ENCODE data around the gene FLAD1.

FLAD1 gene

DNA sequence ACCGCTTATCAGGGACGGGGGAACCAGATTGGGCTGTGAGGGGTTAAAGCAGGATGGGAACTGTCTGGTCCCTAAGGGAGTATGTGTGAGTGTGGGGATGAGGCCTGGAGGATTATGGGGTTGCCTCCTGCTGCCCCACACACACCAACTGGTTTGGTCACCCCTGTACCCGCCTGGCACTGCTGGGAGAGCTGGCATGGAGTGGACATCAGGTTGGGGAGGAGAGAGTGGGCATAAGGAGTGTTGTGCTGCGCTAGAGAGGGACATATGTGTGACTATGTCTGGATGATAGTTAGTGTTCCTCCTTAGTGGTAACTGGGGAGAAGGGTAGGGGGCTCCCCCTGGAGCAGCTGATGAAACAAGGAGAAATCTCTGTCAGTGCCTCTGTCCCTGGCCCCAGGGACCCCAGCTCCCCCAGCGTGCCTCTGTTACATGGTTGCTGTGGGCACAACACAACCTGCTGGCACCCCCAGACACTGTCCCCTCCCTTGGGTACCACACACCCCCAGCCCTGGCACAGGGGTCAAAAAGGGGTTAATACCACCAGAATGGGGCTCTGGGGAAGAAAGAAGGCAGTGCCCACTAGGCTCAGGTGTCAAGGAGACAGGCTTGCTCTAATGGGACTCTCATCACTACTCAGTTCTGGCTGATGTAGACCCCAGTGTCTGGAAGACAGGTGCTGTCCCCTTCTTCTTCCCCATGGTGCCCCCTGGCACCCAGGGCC, 21.4 kb downstream of the FLAD1 start:
- DNase-seq (ENCODE audit: low spot score): no peak

DNA sequence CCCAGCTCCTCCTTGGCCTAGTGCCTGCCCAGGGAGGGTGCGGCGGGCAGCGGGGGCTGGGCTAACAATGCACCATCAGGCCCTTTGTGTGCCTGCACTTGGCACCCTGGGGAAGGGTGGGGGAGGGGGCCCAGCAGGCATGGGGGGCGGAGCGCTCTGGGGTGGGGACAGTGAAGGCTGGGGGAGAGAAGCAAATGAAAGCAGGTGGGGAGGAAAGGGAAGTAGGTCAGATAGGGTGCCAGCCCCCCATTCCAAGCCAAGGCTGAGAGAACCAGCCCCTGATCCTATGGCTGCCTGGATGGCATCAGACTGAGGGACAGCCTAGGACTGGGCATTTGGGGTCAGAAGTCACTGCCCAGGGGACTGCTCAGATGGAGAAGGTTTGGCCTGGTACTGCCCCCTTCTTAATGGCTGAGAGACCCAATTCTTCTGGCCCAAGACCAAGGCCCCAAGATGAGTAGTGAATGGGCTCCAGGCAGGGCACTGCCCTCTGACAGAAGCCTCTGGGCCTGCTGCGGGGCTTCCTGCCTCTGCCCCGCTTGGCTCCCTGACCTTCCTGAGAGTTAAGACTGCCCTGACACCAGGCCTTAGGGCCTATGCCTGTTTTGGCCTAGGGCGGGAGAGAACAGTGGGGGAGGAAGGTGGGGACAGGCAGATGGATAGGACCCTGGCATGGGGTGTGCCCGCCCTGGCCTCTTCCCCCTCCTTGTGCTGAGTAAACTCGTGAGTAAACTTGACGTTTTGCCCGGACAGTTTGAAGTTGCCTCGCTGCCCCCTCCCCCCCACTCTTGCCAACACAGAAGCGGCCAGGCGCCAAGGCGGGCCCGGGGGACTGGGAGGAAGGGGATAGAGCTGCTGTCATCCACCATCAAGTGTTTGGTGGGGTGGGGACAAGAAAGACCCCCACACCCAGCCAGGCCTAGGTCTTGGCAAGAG, 22.2 kb downstream of the FLAD1 start:
- peak; percentile 84 for DNase-seq (ENCODE audit: low spot score)

DNA sequence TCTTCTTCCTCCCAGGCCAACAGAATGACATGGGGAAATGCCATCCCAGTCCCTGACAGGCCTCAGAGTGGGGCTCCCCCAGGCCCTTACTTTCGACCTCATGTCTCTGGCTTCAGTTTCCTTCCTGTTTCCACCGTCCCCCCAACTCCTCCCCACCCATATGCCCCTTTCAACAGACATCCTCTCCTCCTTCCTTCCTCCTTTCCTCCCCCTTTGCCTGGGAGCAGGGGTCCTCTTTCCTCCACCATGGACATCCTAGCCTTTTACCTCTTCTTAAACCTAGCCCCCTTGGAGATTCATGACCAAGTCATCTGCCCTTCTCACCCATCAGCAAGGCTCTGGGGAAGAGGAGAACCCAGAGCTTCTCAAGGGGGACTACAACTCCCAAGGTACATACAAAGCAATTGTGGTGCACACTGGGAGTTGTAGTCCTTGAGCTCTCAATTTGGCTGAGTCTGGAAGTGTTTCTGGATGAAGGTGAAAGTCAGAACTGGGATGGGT, 23.5 kb downstream of the FLAD1 start:
- DNase-seq (ENCODE audit: low spot score): peak; percentile 66

DNA sequence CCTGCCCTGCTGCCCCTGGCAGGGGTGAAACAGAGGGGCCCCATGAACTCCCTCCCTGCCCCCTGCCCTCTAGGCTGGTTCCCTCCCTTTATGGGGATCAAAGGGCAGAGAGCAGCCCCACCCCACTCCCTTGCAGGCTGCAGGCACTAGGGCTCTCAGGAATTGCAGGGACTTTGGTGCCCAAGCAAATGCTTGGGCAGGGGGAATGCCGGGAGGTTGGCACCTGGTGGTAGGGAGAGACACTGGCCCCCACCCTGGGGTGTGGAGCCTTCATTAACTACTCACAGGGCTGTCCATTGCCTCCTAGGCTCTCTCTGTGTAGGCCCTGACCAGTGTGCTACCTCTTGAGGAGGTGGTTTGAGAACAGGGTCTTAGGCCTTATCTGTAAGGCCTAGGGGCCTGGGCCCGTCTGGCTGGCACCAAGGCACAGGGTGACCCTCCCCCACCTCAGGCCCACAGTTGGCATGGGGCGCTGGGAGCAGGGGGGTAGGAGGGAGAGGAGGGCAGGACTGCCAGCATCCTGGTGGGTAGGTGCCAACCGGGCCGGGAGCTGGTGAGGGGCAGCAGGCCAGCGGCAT, 24.2 kb downstream of the FLAD1 start:
- no peak for DNase-seq (ENCODE audit: low spot score)

DNA sequence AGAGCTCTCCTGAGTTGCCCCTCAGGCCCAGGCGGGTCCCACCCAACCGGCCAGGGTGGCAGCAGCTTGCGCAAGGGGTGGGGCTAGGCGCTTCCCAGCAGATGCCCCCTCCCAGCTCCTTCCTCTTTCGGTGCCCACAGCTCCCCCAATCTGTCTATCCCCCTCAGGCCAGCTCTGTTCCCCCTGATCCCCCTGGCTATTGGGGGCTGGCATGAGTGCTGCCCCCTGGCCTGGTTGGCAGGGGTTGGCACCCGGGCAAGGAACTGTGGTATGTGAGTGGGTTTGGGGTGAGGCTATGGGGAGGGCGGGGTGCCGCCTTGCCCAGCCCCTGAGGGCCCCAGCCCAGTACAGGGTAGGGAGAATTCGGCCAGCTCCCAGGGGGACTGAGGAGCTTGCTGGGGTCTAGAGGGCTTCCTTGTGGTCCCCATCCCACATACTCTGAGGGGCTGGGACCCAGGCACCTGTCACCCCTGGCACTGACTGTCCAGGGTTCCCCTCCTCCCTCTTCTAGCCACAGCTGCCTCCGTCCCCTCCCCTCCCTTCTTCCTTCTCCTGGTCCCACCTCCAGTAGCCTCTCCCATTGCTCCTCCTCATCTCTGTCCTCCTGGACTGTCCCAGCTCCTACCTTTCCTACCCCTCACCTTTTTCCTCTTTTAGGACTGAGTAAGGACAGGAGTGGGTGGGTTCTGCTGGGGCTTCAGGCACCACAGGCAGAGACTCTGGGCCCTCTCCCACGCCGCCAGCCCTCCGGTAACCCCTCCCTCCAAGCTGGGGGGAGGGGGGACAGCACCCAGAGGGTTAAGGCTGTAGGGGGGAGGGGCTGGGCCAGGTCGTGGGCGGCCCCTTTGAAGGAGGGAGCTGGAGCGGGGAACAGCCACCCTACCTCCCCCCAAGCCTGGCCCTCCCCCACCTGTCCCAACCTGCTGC, 25.1 kb downstream of the FLAD1 start:
- DNase-seq (ENCODE audit: low spot score): no peak

DNA sequence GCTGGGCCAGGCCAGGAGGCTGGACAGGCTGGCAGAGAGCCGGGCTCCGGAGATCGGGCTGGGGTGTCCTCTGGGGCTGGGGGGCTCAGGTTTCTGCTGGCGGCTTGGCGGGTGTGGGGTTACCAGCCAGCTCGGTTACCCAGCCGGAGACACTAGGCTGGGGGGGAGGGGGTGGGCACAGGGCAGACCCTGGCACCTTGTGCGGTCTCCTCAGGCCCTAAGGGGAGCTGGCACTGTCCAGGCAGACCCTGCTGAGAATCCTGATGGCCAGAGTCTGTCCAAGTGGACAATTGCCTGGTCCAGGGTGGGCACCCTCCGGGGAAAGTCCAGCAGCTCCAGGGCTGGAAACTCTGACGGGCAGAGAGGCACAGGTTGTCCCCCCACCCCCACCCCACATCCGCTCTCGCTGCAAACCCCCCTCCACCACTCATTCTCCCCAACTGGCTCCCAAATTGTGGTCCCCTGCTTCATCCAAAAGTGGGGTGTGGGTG, 26.1 kb downstream of the FLAD1 start:
- DNase-seq (ENCODE audit: low spot score): no peak

DNA sequence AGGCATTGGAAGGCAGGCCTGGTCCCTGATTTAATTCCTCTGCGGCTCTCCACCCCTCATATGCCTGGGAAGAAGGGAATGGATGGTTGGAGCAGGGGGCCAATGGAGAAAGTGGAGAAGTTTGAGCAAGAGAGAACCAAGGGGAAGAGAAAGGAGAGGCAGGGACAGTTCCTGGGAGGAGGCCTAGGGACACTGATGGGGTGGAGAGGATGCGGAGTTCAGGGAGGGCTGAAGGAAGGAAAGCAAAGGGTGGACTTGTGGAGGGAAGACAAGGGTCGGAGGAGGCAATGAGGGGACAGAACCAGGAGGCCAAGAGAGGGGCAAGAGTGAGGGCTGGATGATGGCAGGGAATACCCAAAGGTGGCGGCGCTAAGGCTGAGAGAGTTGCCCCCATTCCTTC, 26.6 kb downstream of the FLAD1 start:
- DNase-seq (ENCODE audit: low spot score): no peak

DNA sequence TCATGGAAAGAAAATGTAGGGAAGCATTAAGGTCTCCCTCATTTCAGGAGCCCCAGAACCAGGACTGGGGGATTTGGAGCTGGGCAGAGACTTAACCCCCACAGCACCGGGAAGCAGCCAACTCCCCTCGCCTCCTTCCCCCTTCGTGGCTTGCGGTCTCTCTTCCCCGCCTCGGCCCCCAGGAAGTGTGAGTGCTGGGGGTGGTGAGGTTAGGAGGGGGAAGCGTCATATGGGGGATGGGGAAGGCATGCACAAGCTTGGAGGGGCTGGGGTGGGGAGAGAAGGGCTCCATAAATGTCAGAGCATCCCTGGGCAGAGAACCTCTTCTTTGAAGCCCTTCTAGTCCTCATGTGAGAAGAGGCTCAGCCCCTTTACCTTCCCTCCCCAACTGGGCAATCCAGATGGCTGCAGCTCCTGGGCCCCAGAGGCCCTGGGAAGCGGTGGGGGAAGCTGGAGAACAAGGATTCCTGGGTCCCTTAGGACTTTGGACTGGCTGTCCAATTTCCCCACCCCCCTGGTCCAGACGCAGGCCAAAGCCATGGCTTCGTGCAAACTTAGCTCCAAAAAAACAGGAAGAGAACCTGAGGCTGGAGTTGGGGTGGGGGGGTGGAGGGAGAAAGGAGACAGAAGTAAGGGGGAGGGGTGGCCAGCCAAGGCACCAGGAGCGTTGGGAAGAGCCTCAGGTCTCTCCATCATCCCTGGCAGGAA, 27.2 kb downstream of the FLAD1 start:
- no peak for DNase-seq (ENCODE audit: low spot score)

DNA sequence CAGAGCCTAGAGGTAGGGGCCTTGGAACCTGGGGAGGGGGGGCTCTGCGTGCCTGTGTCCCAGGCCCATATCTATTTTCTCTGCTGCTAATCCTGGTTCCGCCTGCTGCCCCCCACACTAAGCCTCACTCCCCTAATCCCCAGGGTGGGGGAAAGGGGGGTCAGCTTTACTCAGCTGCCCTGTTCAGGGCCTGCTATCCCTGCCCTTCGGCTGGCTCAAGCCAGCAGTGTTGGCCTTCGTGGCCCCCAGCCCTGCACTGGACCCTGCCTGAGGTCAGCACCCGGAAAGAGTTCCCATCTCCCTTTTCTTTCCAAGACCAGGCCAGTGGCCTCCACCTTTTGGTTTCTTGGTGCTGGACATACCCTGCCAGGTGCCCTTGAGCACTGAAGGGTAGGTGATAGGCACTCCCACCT, 27.9 kb downstream of the FLAD1 start:
- DNase-seq (ENCODE audit: low spot score): no peak

DNA sequence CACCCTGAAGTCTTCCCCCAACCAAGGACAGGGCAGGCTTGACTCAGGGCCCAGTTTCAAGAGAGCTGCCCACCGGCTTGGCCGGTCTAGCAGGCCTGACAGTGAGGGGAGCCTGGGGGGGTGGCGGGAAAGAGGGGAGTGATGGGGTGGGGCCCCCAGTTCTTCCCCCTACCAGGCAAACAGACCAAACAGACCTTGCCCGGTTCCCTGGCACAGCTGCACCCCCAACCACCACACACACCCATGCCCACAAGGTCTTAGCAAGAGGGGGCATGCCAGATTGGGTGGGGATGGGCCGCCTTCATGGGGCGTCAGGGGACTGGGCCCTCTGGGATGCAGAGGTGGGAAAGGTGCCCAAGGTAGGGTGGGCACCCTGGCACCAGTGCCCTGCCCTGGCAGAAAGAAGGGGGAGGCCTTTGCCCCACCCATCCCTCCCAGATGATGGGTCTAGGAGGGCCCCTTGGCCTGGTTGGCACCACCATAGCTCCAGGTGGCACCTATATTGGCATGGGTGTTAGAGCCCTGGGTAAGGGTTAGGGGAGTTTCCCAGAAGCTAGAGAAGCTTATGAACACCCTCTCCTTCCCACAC, 28.4 kb downstream of the FLAD1 start:
- DNase-seq (ENCODE audit: low spot score): no peak

DNA sequence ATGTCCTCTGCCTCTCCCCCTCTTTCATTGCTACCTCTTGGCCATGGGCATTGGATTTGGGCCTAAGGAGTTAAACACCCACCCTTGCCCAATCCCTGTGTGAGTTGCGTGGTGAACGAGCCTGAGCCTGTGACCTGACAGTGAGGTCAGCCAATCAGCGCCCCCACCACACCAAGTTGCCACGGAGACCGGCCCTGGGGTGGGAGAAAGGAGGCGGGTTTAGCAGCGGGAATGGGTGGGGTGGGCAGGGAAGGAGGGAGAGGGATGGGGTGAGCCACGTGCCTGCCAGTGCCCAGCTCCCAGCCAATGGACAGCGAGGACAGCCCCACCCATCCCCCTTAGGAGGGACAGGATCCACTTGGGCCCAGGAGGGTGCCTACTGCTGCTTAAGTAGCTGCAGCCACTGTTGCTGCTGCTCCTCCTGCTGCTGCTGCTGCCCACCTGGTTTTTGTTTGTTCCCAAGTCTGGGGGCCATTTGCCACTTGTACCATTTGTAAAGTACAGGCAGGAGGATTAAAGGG, 28.9 kb downstream of the FLAD1 start:
- peak; percentile 86 for DNase-seq (ENCODE audit: low spot score)

DNA sequence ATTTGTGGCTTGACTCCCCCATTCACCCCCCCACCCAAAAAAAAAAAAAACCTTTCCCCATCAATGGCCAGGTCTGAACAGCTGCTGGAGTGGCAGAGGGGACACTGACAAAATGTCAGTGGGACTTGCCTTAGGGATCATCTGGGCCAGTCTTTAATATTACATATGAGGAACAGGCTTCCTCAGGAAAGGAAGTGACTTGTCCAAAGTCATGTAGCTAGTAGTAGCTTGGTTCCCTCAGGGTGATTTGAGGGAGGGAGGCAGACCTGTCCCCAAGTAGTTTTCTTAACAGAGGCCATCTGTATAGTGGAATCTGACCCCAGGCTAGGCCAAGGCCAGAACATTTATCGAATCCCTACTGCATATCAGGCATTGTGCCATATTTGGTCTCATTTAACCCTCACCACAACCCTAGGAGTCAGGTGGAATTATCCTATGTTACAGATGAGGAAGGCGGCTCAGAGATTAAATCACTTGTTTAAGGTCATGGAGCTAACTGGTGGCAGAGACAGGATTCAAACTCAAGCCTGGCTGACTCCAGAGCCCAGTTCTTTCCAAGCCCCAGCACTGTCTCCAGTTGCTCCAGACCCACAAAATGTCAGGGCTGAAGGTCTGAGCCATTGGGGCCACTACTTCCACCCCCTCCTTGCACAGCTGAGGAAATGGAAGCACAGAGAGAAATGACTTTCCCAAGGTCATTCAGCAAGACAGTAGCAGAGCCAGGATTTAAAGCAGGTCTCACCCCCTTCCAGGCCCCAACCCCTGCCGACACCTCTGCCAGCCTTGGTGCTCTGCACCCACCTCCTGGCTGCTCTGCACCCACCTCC, 29.8 kb downstream of the FLAD1 start:
- DNase-seq (ENCODE audit: low spot score): no peak

DNA sequence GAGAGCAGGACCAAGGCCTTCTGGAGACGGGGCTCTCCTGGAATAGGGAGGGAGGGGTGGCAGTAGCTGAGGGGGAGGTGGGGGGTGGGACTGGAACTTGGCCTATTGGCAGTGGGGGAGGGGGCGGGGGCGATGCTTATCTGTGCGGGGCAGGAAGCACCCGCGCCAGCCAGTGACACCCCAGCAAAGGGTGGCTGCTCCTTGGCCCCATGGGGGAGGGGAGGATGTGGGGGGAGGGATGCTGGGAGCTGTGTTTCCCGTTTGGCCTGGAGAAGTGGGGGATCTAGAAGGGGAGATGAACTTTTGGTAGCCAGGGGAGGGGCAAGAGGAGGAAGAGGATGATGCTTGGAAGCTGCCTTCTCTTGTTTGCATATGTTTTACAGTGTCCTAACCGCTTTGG, 30.5 kb downstream of the FLAD1 start:
- no peak for DNase-seq (ENCODE audit: low spot score)

DNA sequence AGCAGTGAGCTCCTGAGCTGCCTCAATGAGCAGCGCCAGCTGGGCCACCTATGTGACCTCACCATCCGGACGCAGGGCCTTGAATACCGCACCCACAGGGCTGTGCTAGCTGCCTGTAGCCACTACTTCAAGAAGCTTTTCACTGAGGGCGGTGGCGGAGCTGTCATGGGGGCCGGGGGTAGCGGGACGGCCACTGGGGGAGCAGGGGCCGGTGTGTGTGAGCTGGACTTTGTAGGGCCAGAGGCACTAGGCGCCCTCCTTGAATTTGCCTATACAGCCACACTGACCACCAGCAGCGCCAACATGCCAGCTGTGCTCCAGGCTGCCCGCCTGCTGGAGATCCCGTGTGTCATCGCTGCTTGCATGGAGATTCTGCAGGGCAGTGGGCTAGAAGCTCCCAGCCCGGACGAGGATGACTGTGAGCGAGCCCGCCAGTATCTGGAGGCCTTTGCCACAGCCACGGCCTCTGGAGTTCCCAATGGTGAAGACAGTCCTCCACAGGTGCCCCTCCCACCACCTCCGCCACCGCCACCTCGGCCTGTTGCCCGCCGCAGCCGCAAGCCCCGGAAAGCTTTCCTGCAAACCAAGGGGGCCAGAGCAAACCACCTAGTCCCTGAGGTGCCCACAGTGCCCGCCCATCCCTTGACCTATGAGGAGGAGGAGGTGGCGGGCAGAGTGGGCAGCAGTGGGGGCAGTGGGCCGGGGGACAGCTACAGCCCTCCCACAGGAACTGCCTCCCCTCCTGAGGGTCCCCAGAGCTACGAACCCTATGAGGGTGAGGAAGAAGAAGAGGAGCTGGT, 31.8 kb downstream of the FLAD1 start:
- no peak for DNase-seq (ENCODE audit: low spot score)

DNA sequence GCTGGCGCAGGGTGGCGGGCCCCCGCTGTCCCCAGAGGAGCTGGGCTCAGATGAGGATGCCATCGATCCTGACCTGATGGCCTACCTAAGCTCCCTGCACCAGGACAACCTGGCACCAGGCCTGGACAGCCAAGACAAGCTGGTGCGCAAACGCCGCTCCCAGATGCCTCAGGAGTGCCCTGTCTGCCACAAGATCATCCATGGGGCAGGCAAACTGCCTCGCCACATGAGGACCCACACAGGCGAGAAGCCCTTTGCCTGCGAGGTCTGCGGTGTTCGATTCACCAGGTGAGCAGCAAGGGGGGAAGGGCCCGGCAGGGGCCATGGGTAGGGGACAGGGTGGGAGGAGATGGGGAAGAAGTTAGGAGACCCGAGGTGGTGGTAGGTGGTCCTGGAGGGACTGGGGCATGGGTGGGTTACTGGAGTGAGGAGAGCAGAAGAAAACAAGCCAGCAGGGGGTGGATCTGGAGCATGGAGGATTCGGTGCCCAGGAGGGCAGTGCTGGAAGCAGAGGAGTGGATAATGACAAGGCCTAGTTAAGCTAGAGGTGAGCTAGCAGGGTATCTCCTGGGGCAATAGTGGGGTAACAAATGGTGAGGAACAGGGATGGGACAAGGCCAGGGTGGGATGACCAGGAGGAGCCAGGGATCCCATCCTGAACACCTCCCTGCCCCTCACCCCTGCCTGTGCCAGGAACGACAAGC, 32.5 kb downstream of the FLAD1 start:
- DNase-seq (ENCODE audit: low spot score): no peak

DNA sequence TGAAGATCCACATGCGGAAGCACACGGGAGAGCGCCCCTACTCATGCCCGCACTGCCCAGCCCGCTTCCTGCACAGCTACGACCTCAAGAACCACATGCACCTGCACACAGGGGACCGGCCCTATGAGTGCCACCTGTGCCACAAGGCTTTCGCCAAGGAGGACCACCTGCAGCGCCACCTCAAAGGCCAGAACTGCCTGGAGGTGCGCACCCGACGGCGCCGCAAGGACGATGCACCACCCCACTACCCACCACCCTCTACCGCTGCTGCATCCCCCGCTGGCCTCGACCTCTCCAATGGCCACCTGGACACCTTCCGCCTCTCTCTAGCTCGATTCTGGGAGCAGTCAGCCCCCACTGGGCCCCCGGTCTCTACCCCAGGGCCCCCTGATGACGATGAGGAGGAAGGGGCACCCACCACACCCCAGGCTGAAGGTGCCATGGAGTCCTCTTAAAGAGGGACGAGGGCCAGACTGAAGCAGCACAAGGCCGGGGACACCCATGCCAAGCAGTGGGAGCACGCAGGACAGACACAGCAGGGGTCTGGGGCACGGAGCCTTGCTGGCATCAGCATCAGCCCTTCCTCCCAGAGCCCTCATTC, 33.2 kb downstream of the FLAD1 start:
- DNase-seq (ENCODE audit: low spot score): no peak
